Endodermal cell (in vitro differentiated cells): Measurements from ENCODE around the gene CAMK2D. TPM values are rescaled to one million over a fixed set of nuclear protein-coding genes. Genes with fewer than 3 reads are reported as not detected.

Source experiments
- DNase-seq: peaks from one replicate; pipeline ENCODE4 v3.0.0-alpha.2; 2017
- H3K27ac ChIP-seq: 2 replicates; pipeline ENCODE4 v1.5.1; 2013; ENCODE audit warnings: mild to moderate bottlenecking, low read depth, low read length, moderate library complexity
- H3K27me3 ChIP-seq: 2 replicates; pipeline ENCODE4 v1.6.1; 2013; ENCODE audit warnings: mild to moderate bottlenecking, low read length, moderate library complexity; ENCODE audit not compliant: insufficient read depth, control insufficient read depth, poor library complexity, severe bottlenecking
- H3K36me3 ChIP-seq: 2 replicates; pipeline ENCODE4 v1.7.0; 2013; ENCODE audit warnings: mild to moderate bottlenecking, low read length, moderate library complexity; ENCODE audit not compliant: control insufficient read depth, insufficient read depth
- H3K4me1 ChIP-seq: one replicate; pipeline ENCODE4 v1.7.0; 2013; ENCODE audit warnings: low read length; ENCODE audit not compliant: control insufficient read depth, insufficient read depth
- H3K4me3 ChIP-seq: 2 replicates; pipeline ENCODE4 v1.5.1; 2013; ENCODE audit warnings: mild to moderate bottlenecking, low read length, moderate library complexity
- H3K9ac ChIP-seq: 2 replicates; pipeline ENCODE4 v1.6.1; 2013; ENCODE audit warnings: mild to moderate bottlenecking, low read length, moderate library complexity; ENCODE audit not compliant: poor library complexity, severe bottlenecking; ENCODE audit errors: extremely low read depth
- H3K9me3 ChIP-seq: 2 replicates; pipeline ENCODE4 v1.6.1; 2013; ENCODE audit warnings: mild to moderate bottlenecking, low read length, moderate library complexity; ENCODE audit not compliant: control insufficient read depth
- H3K27ac Mint-ChIP-seq: 2 replicates; pipeline ENCODE4 v1.8.0; 2020; ENCODE audit warnings: mixed read lengths
- H3K27me3 Mint-ChIP-seq: 2 replicates; pipeline ENCODE4 v1.8.0; 2021; ENCODE audit warnings: mild to moderate bottlenecking, mixed read lengths; ENCODE audit not compliant: insufficient read depth
- H3K36me3 Mint-ChIP-seq: 2 replicates; pipeline ENCODE4 v1.8.0; 2020; ENCODE audit warnings: low read depth, mixed read lengths
- H3K4me1 Mint-ChIP-seq: 2 replicates; pipeline ENCODE4 v1.8.0; 2020; ENCODE audit warnings: mixed read lengths
- H3K4me3 Mint-ChIP-seq: 2 replicates; pipeline ENCODE4 v1.8.0; 2020; ENCODE audit warnings: mild to moderate bottlenecking, moderate library complexity, mixed read lengths
- H3K9me3 Mint-ChIP-seq: 2 replicates; pipeline ENCODE4 v1.8.0; 2020; ENCODE audit warnings: mild to moderate bottlenecking, mixed read lengths
- CTCF ChIP-seq: fragments of 200-600 bp; sonication (generic); conservative IDR thresholded peaks from 2 replicates; pipeline ENCODE4 v1.5.0; 2021; ENCODE audit warnings: antibody characterized with exemption, mild to moderate bottlenecking
- WGBS, 2 experiments: methylation state at CpG; one replicate each; pipeline versions ENCODE4 v1.1.5 to v1.1.7; 2013; ENCODE audit warnings: missing lambda C conversion rate in 2 of 2, mixed read lengths in 1 of 2; ENCODE audit not compliant: insufficient coverage in 1 of 2, insufficient read length in 1 of 2; 5-methylcytosine and 5-hydroxymethylcytosine counted together
- total RNA-seq, 2 donors: library from RNA; stranded (reverse); fragmentation: NEBNext Ultra II Directional in 1 of 2; extraction: Animal tissue kit (Norgen Biotek cat#: 25700) in 1 of 2; gene quantifications; 2 replicates in 1 of 2; 3 replicates in 1 of 2; pipeline ENCODE4 v1.2.1, GENCODE V29; 2021

The CAMK2D gene
- total RNA-seq, 2 donors from 2014 or later, result 91.1 to 120 TPM

DNA sequence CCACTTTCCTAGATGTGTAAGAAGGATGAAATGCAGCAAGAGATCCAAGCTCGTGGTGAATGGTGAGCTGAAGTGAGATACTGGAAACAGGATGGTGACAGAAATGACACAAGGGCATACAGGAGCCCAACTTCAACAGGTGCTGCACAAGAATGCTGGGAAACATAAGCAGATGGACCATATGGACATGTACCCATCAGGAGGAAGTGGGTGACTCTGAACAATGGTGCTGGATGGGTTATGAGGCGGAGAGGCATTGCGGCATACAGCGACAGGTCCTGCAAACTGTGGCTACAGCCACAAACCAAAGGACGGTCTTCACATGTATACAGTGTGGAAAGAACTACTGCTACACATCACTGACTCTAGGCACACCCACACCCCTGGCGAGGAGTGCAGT, 265.7 kb downstream of the CAMK2D start:
- Histone ChIP-seq H3K9me3 (peaks cover 33% of the 10 kb centered on the region), H3K4me1 (no peaks in the 10 kb centered on the region), H3K9ac (no peak overlapping the region), H3K27ac (no peak overlapping the region), H3K27me3 (no peaks in the 10 kb centered on the region), H3K4me3 (peak overlapping the region; percentile 8), H3K36me3 (peaks cover 59% of the 10 kb centered on the region)
- DNase-seq, result no peak
- H3K4me3 Mint-ChIP-seq, result no peak overlapping the region
- H3K36me3 Mint-ChIP-seq, result peaks cover 53% of the 10 kb centered on the region
- H3K4me1 Mint-ChIP-seq, result no peaks in the 10 kb centered on the region
- H3K27ac Mint-ChIP-seq, result no peak overlapping the region
- 96 to 100% methylated on average over 1 to 6 of the region's 6 CpGs for WGBS, 2 experiments
- TF ChIP-seq CTCF, result no peak
- no peaks in the 10 kb centered on the region for H3K27me3 Mint-ChIP-seq
- H3K9me3 Mint-ChIP-seq, result peaks cover 37% of the 10 kb centered on the region

GRCh38 chr4:113483131-113483530, 278.4 kb downstream of the CAMK2D start:
- Mint-ChIP-seq H3K36me3 (peaks cover 34% of the 10 kb centered on the region), H3K27ac (no peak overlapping the region), H3K4me3 (no peak overlapping the region), H3K4me1 (no peaks in the 10 kb centered on the region), H3K9me3 (peaks cover 4% of the 10 kb centered on the region), H3K27me3 (no peaks in the 10 kb centered on the region)
- no peaks in the 10 kb centered on the region for H3K4me1 ChIP-seq
- H3K36me3 ChIP-seq, result peaks cover 41% of the 10 kb centered on the region
- 93 to 96% methylated on average over 6 of the region's 6 CpGs for WGBS, 2 experiments
- H3K27me3 ChIP-seq, result no peaks in the 10 kb centered on the region
- H3K27ac ChIP-seq, result no peak overlapping the region
- TF ChIP-seq CTCF, result no peak
- H3K9ac ChIP-seq, result no peak overlapping the region
- no peak for DNase-seq
- H3K4me3 ChIP-seq, result no peak overlapping the region
- peaks cover 12% of the 10 kb centered on the region for H3K9me3 ChIP-seq

- no peaks in the 10 kb centered on the region for H3K27me3 ChIP-seq
- Mint-ChIP-seq H3K4me1 (no peaks in the 10 kb centered on the region), H3K36me3 (peaks cover 39% of the 10 kb centered on the region), H3K9me3 (peaks cover 9% of the 10 kb centered on the region), H3K4me3 (no peak overlapping the region), H3K27ac (no peak overlapping the region), H3K27me3 (no peaks in the 10 kb centered on the region)
- no peak overlapping the region for H3K27ac ChIP-seq
- H3K4me1 ChIP-seq, result no peaks in the 10 kb centered on the region
- no peak for TF ChIP-seq CTCF
- DNase-seq, result no peak
- no peak overlapping the region for H3K4me3 ChIP-seq
- peaks cover 19% of the 10 kb centered on the region for H3K9me3 ChIP-seq
- H3K36me3 ChIP-seq, result peaks cover 45% of the 10 kb centered on the region
- no peak overlapping the region for H3K9ac ChIP-seq
These were observed 279.2 kb downstream of the CAMK2D start for GRCh38 chr4:113482325-113482724.
